DND-41 (cell line): ENCODE measurements around the gene EBI3.
"Not testable (repeated sequence)": the region's sequence is repeated elsewhere in the genome, so short reads cannot be mapped to it uniquely, and the experiment has no call there.

Experiments
- ATAC-seq: fragments of 200-7000 bp; cut with Tn5 transposase; 3 replicates; pipeline ENCODE4 v1.9.1; 2021; ENCODE audit warnings: low read depth; ENCODE audit not compliant: insufficient read depth
- DNase-seq: peaks from one replicate; pipeline ENCODE4 v3.0.0-alpha.2; 2020
- H2AFZ ChIP-seq: 2 replicates; pipeline ENCODE4 v1.6.0; 2012; ENCODE audit warnings: low read depth, low read length
- H3K27ac ChIP-seq: 2 replicates; pipeline ENCODE4 v1.5.1; 2012; ENCODE audit warnings: low read length, inconsistent platforms
- H3K27me3 ChIP-seq: fragments of 200-600 bp; sonication (generic); 2 replicates; pipeline ENCODE4 v1.6.0; 2012; ENCODE audit warnings: low read length, mild to moderate bottlenecking, inconsistent platforms; ENCODE audit not compliant: insufficient read depth, poor library complexity
- H3K36me3 ChIP-seq: 2 replicates; pipeline ENCODE4 v1.5.1; 2012; ENCODE audit warnings: low read length, inconsistent platforms; ENCODE audit not compliant: insufficient read depth
- H3K4me1 ChIP-seq: 2 replicates; pipeline ENCODE4 v1.5.1; 2012; ENCODE audit warnings: mild to moderate bottlenecking, low read length; ENCODE audit not compliant: insufficient read depth
- H3K4me2 ChIP-seq: 2 replicates; pipeline ENCODE4 v1.6.0; 2012; ENCODE audit warnings: mild to moderate bottlenecking, moderate library complexity, low read length, inconsistent platforms; ENCODE audit not compliant: insufficient read depth
- H3K4me3 ChIP-seq, 2 experiments: fragments of 200-600 bp in 1 of 2; shearing (Covaris generic) in 1 of 2; 2 replicates each; pipeline ENCODE4 v1.5.1; 2012 to 2016; ENCODE audit warnings: inconsistent platforms in 2 of 2, low read length in 2 of 2, mild to moderate bottlenecking in 2 of 2, low read depth in 1 of 2, moderate library complexity in 1 of 2
- H3K79me2 ChIP-seq: 2 replicates; pipeline ENCODE4 v1.6.0; 2012; ENCODE audit warnings: low read length, inconsistent platforms; ENCODE audit not compliant: insufficient read depth
- H3K9ac ChIP-seq: 2 replicates; pipeline ENCODE4 v1.6.0; 2012; ENCODE audit warnings: low read depth, mild to moderate bottlenecking, inconsistent platforms, low read length, moderate library complexity
- H3K9me3 ChIP-seq: 2 replicates; pipeline ENCODE4 v1.5.1; 2012; ENCODE audit warnings: low read length, moderate library complexity, mild to moderate bottlenecking, inconsistent platforms; ENCODE audit not compliant: insufficient read depth, severe bottlenecking
- H4K20me1 ChIP-seq: 2 replicates; pipeline ENCODE4 v1.6.0; 2012; ENCODE audit warnings: low read length; ENCODE audit not compliant: insufficient read depth
- EZH2 ChIP-seq: IDR thresholded peaks from 3 replicates; pipeline ENCODE4 v1.6.1; 2012; ENCODE audit warnings: borderline replicate concordance, low read depth, mild to moderate bottlenecking, moderate library complexity, low read length, inconsistent platforms; ENCODE audit not compliant: severe bottlenecking
- TF ChIP-seq, protein P1 (sequence below): IDR thresholded peaks from 2 replicates; pipeline ENCODE4 v1.5.1; 2012; ENCODE audit warnings: borderline replicate concordance, low read length, moderate library complexity, mild to moderate bottlenecking; ENCODE audit not compliant: poor library complexity, severe bottlenecking; ENCODE audit errors: extremely low read depth

The EBI3 gene

DNA sequence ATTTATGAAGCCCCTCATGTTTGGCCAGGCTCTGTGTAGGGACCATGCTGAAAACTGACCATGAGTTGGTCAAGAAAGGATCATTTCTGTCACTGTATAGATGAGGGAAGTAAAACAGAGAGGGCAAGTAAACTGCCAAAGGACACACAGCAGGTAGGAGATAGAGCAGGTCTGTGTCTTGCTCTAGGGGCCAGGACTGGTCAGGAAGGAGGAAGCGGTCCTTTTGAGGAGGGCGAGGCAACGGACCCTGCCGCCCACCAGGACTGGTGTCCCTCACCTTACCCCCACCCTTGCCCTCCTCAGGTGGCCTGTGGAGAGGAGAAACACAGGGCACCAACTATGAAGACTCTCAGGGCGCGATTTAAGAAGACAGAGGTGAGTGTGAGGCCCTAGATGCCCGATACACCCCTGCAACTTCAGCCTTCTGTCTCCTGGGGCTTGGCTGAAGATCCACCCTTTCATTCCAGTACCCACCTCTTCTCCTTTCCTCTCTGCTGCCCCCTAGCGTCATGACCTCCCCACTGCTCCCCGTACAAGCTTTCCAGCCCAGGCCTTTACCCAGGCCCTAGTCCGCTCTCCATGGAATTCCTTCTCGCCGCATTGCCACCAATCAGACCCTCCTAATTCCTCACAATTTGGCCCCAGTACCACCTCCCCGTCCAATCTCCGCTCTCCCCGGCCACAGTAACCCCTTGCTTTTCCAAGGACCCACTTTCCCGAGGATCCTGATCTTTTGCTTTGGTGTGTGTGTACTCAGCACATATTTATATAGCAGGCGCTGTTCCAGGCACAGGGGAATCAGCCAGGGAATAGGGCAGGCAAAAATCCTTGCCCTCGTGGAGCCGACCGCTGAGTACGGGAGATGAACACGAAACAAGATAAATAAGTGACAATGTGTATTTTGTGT lies 43.0 kb upstream of the EBI3 start:
- H3K4me3 ChIP-seq = no peak overlapping the region
- H3K36me3 ChIP-seq = peaks cover 4% of the 10 kb centered on the region; the same call in 1 of the 2 replicates
- no peaks in the 10 kb centered on the region; the same call in 1 of the 2 replicates for H4K20me1 ChIP-seq
- H3K4me1 ChIP-seq = peaks cover 16% of the 10 kb centered on the region
- no peak for TF ChIP-seq EZH2
- TF ChIP-seq, protein P1, sequence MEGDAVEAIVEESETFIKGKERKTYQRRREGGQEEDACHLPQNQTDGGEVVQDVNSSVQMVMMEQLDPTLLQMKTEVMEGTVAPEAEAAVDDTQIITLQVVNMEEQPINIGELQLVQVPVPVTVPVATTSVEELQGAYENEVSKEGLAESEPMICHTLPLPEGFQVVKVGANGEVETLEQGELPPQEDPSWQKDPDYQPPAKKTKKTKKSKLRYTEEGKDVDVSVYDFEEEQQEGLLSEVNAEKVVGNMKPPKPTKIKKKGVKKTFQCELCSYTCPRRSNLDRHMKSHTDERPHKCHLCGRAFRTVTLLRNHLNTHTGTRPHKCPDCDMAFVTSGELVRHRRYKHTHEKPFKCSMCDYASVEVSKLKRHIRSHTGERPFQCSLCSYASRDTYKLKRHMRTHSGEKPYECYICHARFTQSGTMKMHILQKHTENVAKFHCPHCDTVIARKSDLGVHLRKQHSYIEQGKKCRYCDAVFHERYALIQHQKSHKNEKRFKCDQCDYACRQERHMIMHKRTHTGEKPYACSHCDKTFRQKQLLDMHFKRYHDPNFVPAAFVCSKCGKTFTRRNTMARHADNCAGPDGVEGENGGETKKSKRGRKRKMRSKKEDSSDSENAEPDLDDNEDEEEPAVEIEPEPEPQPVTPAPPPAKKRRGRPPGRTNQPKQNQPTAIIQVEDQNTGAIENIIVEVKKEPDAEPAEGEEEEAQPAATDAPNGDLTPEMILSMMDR = peak; percentile 93
- H3K27ac ChIP-seq = no peak overlapping the region
- H3K79me2 ChIP-seq = peaks cover 13% of the 10 kb centered on the region
- H3K4me2 ChIP-seq = no peak overlapping the region
- H3K9me3 ChIP-seq = no peaks in the 10 kb centered on the region
- peak overlapping the region; percentile 53; the same call in 1 of the 2 replicates for H2AFZ ChIP-seq
- peak; percentile 74 for ATAC-seq
- DNase-seq = peak; percentile 85
- 0 out of 2 replicates have a peak overlapping the region, but pooled peaks have one; percentile 12 for H3K9ac ChIP-seq
- no peaks in the 10 kb centered on the region for H3K27me3 ChIP-seq

DNA sequence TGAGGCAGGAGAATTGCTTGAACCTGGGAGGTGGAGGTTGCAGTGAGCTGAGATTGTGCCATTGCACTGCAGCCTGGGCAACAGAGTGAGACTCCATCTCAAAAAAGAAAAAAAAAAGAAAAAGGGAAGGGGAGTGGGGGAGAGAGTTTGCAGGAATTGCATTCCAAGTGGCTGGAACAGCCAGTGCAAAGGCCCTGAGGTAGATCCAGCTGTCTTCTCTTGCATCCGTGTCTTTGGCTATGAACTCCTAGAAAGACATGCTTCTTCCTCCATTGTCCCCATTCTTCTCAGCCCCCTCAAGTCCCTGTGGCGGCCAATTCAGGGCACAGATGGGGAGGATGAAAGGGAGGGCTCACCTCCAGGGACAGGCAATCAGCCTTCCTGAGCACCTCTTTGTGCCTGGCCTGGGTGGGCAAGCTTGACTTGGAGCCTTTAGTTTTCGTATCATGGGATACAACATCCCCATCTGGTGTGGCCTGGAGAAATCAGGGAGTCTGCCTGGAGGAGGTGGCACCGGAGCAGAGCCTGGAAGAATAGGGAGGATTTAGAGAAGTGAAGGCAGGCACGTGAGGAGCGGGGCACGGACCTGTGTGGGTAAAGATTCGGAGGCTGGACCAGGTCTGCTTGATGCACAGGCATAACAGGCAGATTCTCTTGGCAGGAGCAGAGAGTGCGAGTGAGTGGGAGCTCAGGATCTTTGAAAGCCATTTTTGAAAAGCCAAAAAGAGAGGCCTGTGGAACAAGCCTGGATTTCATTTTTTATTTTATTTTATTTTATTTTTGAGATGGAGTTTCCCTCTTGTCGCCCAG lies 41.8 kb upstream of the EBI3 start:
- Histone ChIP-seq H3K27me3 (no peaks in the 10 kb centered on the region), H2AFZ (no peak overlapping the region), H3K9me3 (no peaks in the 10 kb centered on the region), H3K4me3 (no peak overlapping the region), H3K36me3 (no peaks in the 10 kb centered on the region), H3K27ac (no peak overlapping the region), H3K9ac (no peak overlapping the region), H3K79me2 (peaks cover 3% of the 10 kb centered on the region), H4K20me1 (no peaks in the 10 kb centered on the region), H3K4me1 (peaks cover 10% of the 10 kb centered on the region), H3K4me2 (no peak overlapping the region)
- ATAC-seq (no peak), DNase-seq (no peak)
- TF ChIP-seq, protein P1 = no peak
- no peak for TF ChIP-seq EZH2

DNA sequence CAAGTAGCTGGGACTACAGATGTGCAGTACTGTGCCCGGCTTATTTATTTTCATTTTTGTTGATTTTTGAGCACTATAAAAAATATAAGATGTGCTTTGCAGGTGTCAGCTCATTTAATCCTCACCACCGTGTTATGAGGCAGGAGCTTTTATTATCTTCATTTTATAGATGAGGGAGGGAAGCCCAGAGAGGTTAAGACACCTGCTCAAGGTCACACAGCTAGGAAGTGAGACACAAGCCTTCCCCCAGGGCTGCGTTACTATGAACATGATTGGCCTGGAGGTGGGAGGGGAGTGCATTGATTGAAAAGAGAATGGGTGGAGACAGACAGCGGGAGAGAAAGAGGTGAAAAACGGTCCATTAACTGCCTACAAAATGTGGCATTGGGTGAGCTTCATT lies 39.7 kb upstream of the EBI3 start:
- Histone ChIP-seq H4K20me1 (no peaks in the 10 kb centered on the region), H3K27ac (no peak overlapping the region), H3K4me3 (no peak overlapping the region), H3K4me1 (no peaks in the 10 kb centered on the region; the same call in none of the 2 replicates), H3K79me2 (no peaks in the 10 kb centered on the region), H3K36me3 (no peaks in the 10 kb centered on the region), H2AFZ (no peak overlapping the region), H3K9ac (no peak overlapping the region), H3K9me3 (no peaks in the 10 kb centered on the region), H3K4me2 (no peak overlapping the region), H3K27me3 (no peaks in the 10 kb centered on the region)
- ATAC-seq (no peak), DNase-seq (no peak)
- no peak for TF ChIP-seq EZH2
- TF ChIP-seq, protein P1 = no peak

DNA sequence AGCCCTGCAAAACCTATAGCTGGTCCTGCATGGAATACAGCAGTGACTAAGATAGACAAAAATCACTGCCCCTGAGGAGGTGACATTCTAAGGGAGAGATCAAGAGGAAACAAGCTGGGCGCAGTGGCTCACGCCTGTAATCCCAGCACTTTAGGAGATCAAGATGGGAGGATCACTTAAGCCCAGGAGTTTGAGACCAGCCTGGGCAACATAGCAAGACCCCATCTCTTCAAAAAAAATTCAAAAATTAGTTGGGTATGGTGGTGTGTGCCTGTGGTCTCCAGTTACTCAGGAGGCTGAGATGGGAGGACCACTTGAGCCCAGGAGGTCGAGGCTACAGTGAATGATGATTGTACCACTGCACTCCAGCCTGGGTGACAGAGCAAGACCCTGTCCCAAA lies 36.8 kb upstream of the EBI3 start:
- not testable (repeated sequence) for H3K27ac ChIP-seq, H3K9me3 ChIP-seq, H3K79me2 ChIP-seq, H3K9ac ChIP-seq, H3K36me3 ChIP-seq, H3K4me1 ChIP-seq, H4K20me1 ChIP-seq, DNase-seq, ATAC-seq, H3K4me2 ChIP-seq, H3K4me3 ChIP-seq, H2AFZ ChIP-seq, H3K27me3 ChIP-seq
